HCT116 (cell line): Measurements from ENCODE around the gene GRIP1. TPM values are rescaled to one million over a fixed set of nuclear protein-coding genes. Genes with fewer than 3 reads are reported as not detected.

Source experiments
- ATAC-seq: fragments of 200-7000 bp; cut with Tn5 transposase; 2 replicates; pipeline ENCODE4 v1.9.1; 2020; ENCODE audit warnings: mild to moderate bottlenecking, moderate library complexity
- BruUV-seq: library from RNA; stranded (reverse); fragments of 400-500 nt; replicated peaks from 2 replicates; lab custom pipeline; 2021; lab: Mats Ljungman, UMichigan
- CTCF ChIA-PET: fragments of 300-600 bp; sonication (Branson Sonifier 250); formaldehyde crosslinking; loops from one replicate; lab custom pipeline; 2021; ENCODE audit warnings: antibody characterized with exemption; lab: Charles Lee
- POLR2A ChIA-PET: fragments of 300-600, 350-600 bp; sonication (Branson Sonifier 250); formaldehyde crosslinking; loops from one replicate; lab custom pipeline; 2021; ENCODE audit warnings: antibody characterized with exemption; lab: Charles Lee
- RAD21 ChIA-PET, 2 experiments: fragments of 300-600 bp; sonication (Branson Sonifier 250); formaldehyde crosslinking; loops; one replicate each; lab custom pipeline; 2023; ENCODE audit warnings: low total read pairs in 2 of 2; ENCODE audit not compliant: uncharacterized antibody in 2 of 2, unreplicated experiment in 2 of 2, low non-redundant PET in 1 of 2; lab: Charles Lee
- DNase-seq: peaks from one replicate; pipeline ENCODE4 v3.0.0-alpha.2; 2010; ENCODE audit warnings: low read depth, low spot score
- H2AFZ ChIP-seq: fragments of 200-600 bp; shearing (Covaris generic), sonication (generic); 2 replicates; pipeline ENCODE4 v1.6.1; 2017; ENCODE audit warnings: low read depth, mixed run types, mixed read lengths, antibody characterized with exemption, low read length; ENCODE audit not compliant: poor library complexity, severe bottlenecking
- H3K27ac ChIP-seq: 2 replicates; pipeline ENCODE4 v1.5.1; 2012; ENCODE audit warnings: low read depth, low read length
- H3K27me3 ChIP-seq: fragments of 200-600 bp; sonication (generic); 2 replicates; pipeline ENCODE4 v1.6.1; 2016; ENCODE audit warnings: mixed run types, low read length, mixed read lengths; ENCODE audit not compliant: insufficient read depth
- H3K36me3 ChIP-seq, 2 experiments: fragments of 200-500 bp in 1 of 2; fragments of 200-600 bp in 1 of 2; sonication (Bioruptor generic) in 1 of 2; sonication (generic) in 1 of 2; 2 replicates each; pipeline versions ENCODE4 v1.5.1 to v1.6.1; 2014 to 2016; ENCODE audit warnings: low read length in 2 of 2, inconsistent platforms in 1 of 2, mixed read lengths in 1 of 2, mixed run types in 1 of 2; ENCODE audit not compliant: insufficient read depth in 2 of 2, control insufficient read depth in 1 of 2
- H3K4me1 ChIP-seq, 2 experiments: fragments of 200-600 bp in 1 of 2; sonication (generic) in 1 of 2; 2 replicates each; pipeline versions ENCODE4 v1.5.1 to v1.6.1; 2012 to 2017; ENCODE audit warnings: low read length in 2 of 2, inconsistent platforms in 1 of 2, mild to moderate bottlenecking in 1 of 2, mixed read lengths in 1 of 2, mixed run types in 1 of 2, moderate library complexity in 1 of 2; ENCODE audit not compliant: insufficient read depth in 2 of 2, control insufficient read depth in 1 of 2
- H3K4me2 ChIP-seq: fragments of 200-600 bp; sonication (generic); 2 replicates; pipeline ENCODE4 v1.6.1; 2017; ENCODE audit warnings: mixed run types, low read length, mixed read lengths
- H3K4me3 ChIP-seq, 2 experiments: fragments of 200-600 bp in 1 of 2; sonication (generic) in 1 of 2; replicated peaks in 1 of 2; 2 replicates each; pipeline ENCODE4 v1.5.1; 2011 to 2016; ENCODE audit warnings: low read length in 2 of 2, control low read depth in 1 of 2, low read depth in 1 of 2, mild to moderate bottlenecking in 1 of 2, mixed read lengths in 1 of 2, mixed run types in 1 of 2
- H3K79me2 ChIP-seq: fragments of 200-600 bp; sonication (generic); 2 replicates; pipeline ENCODE4 v1.6.1; 2017; ENCODE audit warnings: mild to moderate bottlenecking, mixed run types, low read length, moderate library complexity, mixed read lengths; ENCODE audit not compliant: insufficient read depth
- H3K9ac ChIP-seq: fragments of 200-600 bp; sonication (generic); 2 replicates; pipeline ENCODE4 v1.6.1; 2016; ENCODE audit warnings: low read length, mixed read lengths
- H3K9me2 ChIP-seq: fragments of 200-600 bp; sonication (generic), shearing (Covaris generic); 2 replicates; pipeline ENCODE4 v1.6.1; 2017; ENCODE audit warnings: mixed run types, mild to moderate bottlenecking, moderate library complexity; ENCODE audit not compliant: insufficient read depth
- H3K9me3 ChIP-seq, 2 experiments: fragments of 200-500 bp in 1 of 2; fragments of 200-600 bp in 1 of 2; sonication (Bioruptor generic) in 1 of 2; sonication (generic) in 1 of 2; 2 replicates each; pipeline ENCODE4 v1.6.1; 2014 to 2017; ENCODE audit warnings: low read length in 2 of 2, mixed read lengths in 2 of 2, inconsistent platforms in 1 of 2, low read depth in 1 of 2, mild to moderate bottlenecking in 1 of 2, mixed run types in 1 of 2, moderate library complexity in 1 of 2; ENCODE audit not compliant: control insufficient read depth in 1 of 2, insufficient read depth in 1 of 2
- H4K20me1 ChIP-seq: fragments of 200-600 bp; sonication (generic), shearing (Covaris generic); 2 replicates; pipeline ENCODE4 v1.6.1; 2017; ENCODE audit warnings: mixed run types, mild to moderate bottlenecking, moderate library complexity; ENCODE audit not compliant: insufficient read depth
- CBX3 ChIP-seq: IDR thresholded peaks from 2 replicates; pipeline ENCODE4 v1.6.1; 2012; ENCODE audit warnings: low read depth
- CEBPB ChIP-seq: IDR thresholded peaks from 2 replicates; pipeline ENCODE4 v1.6.1; 2012; ENCODE audit warnings: low read depth
- CTCF ChIP-seq, 3 experiments: fragments of 200-600 bp in 1 of 3; sonication (generic) in 1 of 3; IDR thresholded peaks in 2 of 3; conservative IDR thresholded peaks in 1 of 3; 2 replicates each; pipeline ENCODE4 v1.5.1; 2012 to 2017; ENCODE audit warnings: low read depth in 2 of 3, low read length in 2 of 3, antibody characterized with exemption in 1 of 3, borderline replicate concordance in 1 of 3, control low read depth in 1 of 3, mild to moderate bottlenecking in 1 of 3, mixed read lengths in 1 of 3, mixed run types in 1 of 3, moderate library complexity in 1 of 3; ENCODE audit not compliant: insufficient read depth in 1 of 3
- ELF1 ChIP-seq: IDR thresholded peaks from 2 replicates; pipeline ENCODE4 v1.6.1; 2012; ENCODE audit warnings: low read depth, borderline replicate concordance
- EZH2phosphoT487 ChIP-seq: fragments of 200-600 bp; IDR thresholded peaks from 2 replicates; pipeline ENCODE4 v1.6.1; 2018; ENCODE audit warnings: antibody characterized with exemption, borderline replicate concordance
- FOSL1 ChIP-seq: IDR thresholded peaks from 2 replicates; pipeline ENCODE4 v1.6.1; 2012; ENCODE audit warnings: low read depth
- POLR2A ChIP-seq: IDR thresholded peaks from 2 replicates; pipeline ENCODE4 v1.7.0; 2011; ENCODE audit warnings: borderline replicate concordance; ENCODE audit not compliant: insufficient read depth, insufficient read length; ENCODE audit errors: extremely low read depth
- TCF7L2 ChIP-seq: IDR thresholded peaks from 2 replicates; pipeline ENCODE4 v1.7.0; 2011; ENCODE audit warnings: borderline replicate concordance, inconsistent platforms; ENCODE audit not compliant: insufficient read depth, insufficient read length; ENCODE audit errors: extremely low read depth
- YY1 ChIP-seq: IDR thresholded peaks from 2 replicates; pipeline ENCODE4 v1.6.1; 2011; ENCODE audit warnings: low read length, low read depth, moderate library complexity, mild to moderate bottlenecking; ENCODE audit not compliant: insufficient replicate concordance; ENCODE audit errors: extremely low read depth
- ZBTB33 ChIP-seq: IDR thresholded peaks from 2 replicates; pipeline ENCODE4 v1.6.1; 2011; ENCODE audit warnings: mild to moderate bottlenecking, low read length, moderate library complexity; ENCODE audit not compliant: insufficient replicate concordance; ENCODE audit errors: extremely low read depth
- ZFX ChIP-seq: fragments of 450-650 bp; IDR thresholded peaks from 2 replicates; pipeline ENCODE4 v1.6.1; 2017
- ZNF274 ChIP-seq: fragments of 200-500 bp; sonication (Bioruptor generic); IDR thresholded peaks from 2 replicates; pipeline ENCODE4 v1.6.1; 2014; ENCODE audit warnings: mild to moderate bottlenecking, low read depth, low read length, inconsistent platforms
- intact Hi-C: fragments of 100-400 bp; cut with micrococcal nuclease; formaldehyde crosslinking; loops from 2 replicates; pipeline ENCODE4 v1.10.0; 2022
- total RNA-seq: library from RNA; stranded (reverse); gene quantifications from one replicate; pipeline ENCODE4 v1.2.1, GENCODE V29; 2021; ENCODE audit not compliant: unreplicated experiment
- TF ChIP-seq, protein P1 (sequence below): IDR thresholded peaks from 2 replicates; pipeline ENCODE4 v1.6.1; 2012
- TF ChIP-seq, protein P2 (sequence below): IDR thresholded peaks from 2 replicates; pipeline ENCODE4 v1.6.1; 2012; ENCODE audit warnings: low read depth
- TF ChIP-seq, protein P3 (sequence below): IDR thresholded peaks from 2 replicates; pipeline ENCODE4 v1.6.1; 2012

Gene GRIP1
- total RNA-seq, 1 experiment from 2014 or later = not detected

DNA sequence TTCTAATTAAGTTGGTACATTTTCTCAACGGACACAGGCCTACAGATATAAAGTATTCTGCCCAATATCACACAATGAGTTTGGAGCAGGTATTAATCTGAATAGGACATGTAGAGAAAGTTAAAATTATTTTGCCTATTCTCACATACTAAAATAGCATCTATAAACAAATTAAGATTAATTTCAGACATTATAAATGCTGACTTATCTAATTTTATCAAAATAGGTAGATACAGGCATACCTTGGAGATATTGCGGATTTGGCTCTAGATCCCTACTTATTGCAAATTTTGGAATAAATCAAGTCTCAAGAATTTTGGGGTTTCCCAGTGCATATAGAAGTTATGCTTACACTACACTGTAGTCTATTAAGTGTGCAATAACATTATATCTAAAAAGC, 41.0 kb upstream of the GRIP1 start:
- no peak for DNase-seq
- POLR2A ChIA-PET = no interaction called here

More for the DNA sequence above, 41.0 kb upstream of the GRIP1 start:
- Histone ChIP-seq H3K9me2 (no peaks in the 10 kb centered on the region), H3K4me3 (no peak overlapping the region), H3K4me2 (no peak overlapping the region), H3K9ac (no peak overlapping the region), H3K9me3 (no peaks in the 10 kb centered on the region), H3K36me3 (no peaks in the 10 kb centered on the region), H3K4me1 (no peaks in the 10 kb centered on the region), H2AFZ (no peak overlapping the region), H3K27me3 (peaks cover 26% of the 10 kb centered on the region), H3K27ac (no peak overlapping the region), H4K20me1 (no peaks in the 10 kb centered on the region), H3K79me2 (no peaks in the 10 kb centered on the region)
- ChIA-PET CTCF (no interaction called here), RAD21 (no interaction called here)
- no peak for ATAC-seq
- no peak for TF ChIP-seq POLR2A
- TF ChIP-seq, protein P1, sequence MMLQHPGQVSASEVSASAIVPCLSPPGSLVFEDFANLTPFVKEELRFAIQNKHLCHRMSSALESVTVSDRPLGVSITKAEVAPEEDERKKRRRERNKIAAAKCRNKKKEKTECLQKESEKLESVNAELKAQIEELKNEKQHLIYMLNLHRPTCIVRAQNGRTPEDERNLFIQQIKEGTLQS = no peak
- TF ChIP-seq ZBTB33 = no peak
- no peak for TF ChIP-seq YY1
- TF ChIP-seq, protein P2, sequence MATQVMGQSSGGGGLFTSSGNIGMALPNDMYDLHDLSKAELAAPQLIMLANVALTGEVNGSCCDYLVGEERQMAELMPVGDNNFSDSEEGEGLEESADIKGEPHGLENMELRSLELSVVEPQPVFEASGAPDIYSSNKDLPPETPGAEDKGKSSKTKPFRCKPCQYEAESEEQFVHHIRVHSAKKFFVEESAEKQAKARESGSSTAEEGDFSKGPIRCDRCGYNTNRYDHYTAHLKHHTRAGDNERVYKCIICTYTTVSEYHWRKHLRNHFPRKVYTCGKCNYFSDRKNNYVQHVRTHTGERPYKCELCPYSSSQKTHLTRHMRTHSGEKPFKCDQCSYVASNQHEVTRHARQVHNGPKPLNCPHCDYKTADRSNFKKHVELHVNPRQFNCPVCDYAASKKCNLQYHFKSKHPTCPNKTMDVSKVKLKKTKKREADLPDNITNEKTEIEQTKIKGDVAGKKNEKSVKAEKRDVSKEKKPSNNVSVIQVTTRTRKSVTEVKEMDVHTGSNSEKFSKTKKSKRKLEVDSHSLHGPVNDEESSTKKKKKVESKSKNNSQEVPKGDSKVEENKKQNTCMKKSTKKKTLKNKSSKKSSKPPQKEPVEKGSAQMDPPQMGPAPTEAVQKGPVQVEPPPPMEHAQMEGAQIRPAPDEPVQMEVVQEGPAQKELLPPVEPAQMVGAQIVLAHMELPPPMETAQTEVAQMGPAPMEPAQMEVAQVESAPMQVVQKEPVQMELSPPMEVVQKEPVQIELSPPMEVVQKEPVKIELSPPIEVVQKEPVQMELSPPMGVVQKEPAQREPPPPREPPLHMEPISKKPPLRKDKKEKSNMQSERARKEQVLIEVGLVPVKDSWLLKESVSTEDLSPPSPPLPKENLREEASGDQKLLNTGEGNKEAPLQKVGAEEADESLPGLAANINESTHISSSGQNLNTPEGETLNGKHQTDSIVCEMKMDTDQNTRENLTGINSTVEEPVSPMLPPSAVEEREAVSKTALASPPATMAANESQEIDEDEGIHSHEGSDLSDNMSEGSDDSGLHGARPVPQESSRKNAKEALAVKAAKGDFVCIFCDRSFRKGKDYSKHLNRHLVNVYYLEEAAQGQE = no peak
- no peak for TF ChIP-seq FOSL1
- TF ChIP-seq TCF7L2 = no peak
- TF ChIP-seq ZFX = no peak
- TF ChIP-seq, protein P3, sequence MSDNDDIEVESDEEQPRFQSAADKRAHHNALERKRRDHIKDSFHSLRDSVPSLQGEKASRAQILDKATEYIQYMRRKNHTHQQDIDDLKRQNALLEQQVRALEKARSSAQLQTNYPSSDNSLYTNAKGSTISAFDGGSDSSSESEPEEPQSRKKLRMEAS = no peak
- no peak for TF ChIP-seq EZH2phosphoT487
- TF ChIP-seq CTCF (IDR thresholded peaks at IDR 0.05 in 2 of 3, conservative IDR thresholded peaks at IDR 0.05 in 1 of 3; ENCODE audit: borderline replicate concordance in 1 of 3, insufficient read depth in 1 of 3, low read depth in 2 of 3, low read length in 2 of 3) = no peak
- TF ChIP-seq ZNF274 = no peak
- no peak for TF ChIP-seq CBX3
- TF ChIP-seq ELF1 = no peak
- TF ChIP-seq CEBPB = no peak
- BruUV-seq = no TSS peak
- intact Hi-C loops = no loop called here
